ENCODE data around the gene MZF1.

MZF1 gene

DNA sequence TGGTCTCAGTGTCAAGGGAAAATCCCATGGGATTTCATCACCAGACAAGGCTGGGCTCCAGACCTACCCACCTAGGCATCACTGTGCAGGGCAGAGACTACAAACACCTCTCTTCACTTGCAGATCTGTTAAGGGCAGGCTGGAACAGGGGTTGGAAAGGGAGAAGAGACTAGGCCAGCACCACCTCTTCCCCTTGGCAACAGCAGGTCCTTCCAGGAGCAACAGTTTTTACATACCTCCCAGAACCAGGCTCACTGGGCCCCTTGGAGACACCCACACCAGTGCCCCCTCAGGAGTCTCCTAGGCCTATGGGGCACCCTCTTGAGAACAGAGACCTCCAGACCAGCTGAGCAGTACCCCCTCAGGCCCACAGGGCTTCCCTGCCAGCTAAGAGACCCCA lies 12.2 kb downstream of the MZF1 start:
- no peak for TF ChIP-seq CTCF (IDR thresholded peaks at IDR 0.05; ENCODE audit: low read depth, low read length)
- no peak overlapping the region for H3K4me3 ChIP-seq (replicated peaks in 1 of 2; ENCODE audit: low read depth in 2 of 2, low read length in 2 of 2)
- no peak for DNase-seq (ENCODE audit: low read depth in 2 of 2)

- no peak for TF ChIP-seq CTCF (IDR thresholded peaks at IDR 0.05; ENCODE audit: low read depth, low read length)
- H3K4me3 ChIP-seq (replicated peaks in 1 of 2; ENCODE audit: low read depth in 2 of 2, low read length in 2 of 2): peak overlapping the region; percentile 70 to 75
Measured at GRCh38 chr19:58560007-58560887, 12.9 kb downstream of the MZF1 start.

GRCh38 chr19:58559275-58560006 lies 13.7 kb downstream of the MZF1 start:
- TF ChIP-seq CTCF (IDR thresholded peaks at IDR 0.05; ENCODE audit: low read depth, low read length): no peak
- DNase-seq (ENCODE audit: low read depth in 2 of 2): peak; percentile 93 to 95
- peak overlapping the region; percentile 70 to 75 for H3K4me3 ChIP-seq (replicated peaks in 1 of 2; ENCODE audit: low read depth in 2 of 2, low read length in 2 of 2)

More at GRCh38 chr19:58560007-58560887, 12.9 kb downstream of the MZF1 start:
- no peak for DNase-seq (ENCODE audit: low read depth in 2 of 2)

- peak; percentile 99 for DNase-seq (ENCODE audit: low read depth in 2 of 2)
- no peak for TF ChIP-seq CTCF (IDR thresholded peaks at IDR 0.05; ENCODE audit: low read depth, low read length)
Measured at GRCh38 chr19:58558623-58559274, 14.4 kb downstream of the MZF1 start.

GRCh38 chr19:58558066-58558622 lies 15.0 kb downstream of the MZF1 start, which contains the start of gene UBE2M:
TSS of gene UBE2M (minus strand) at chr19:58558611. CDS start at chr19:58558381, 230 bp downstream.
- TF ChIP-seq CTCF (IDR thresholded peaks at IDR 0.05; ENCODE audit: low read depth, low read length): no peak
- H3K4me3 ChIP-seq (replicated peaks in 1 of 2; ENCODE audit: low read depth in 2 of 2, low read length in 2 of 2): peak within 1 kb of the TSS; percentile 91 to 94
- DNase-seq (ENCODE audit: low read depth in 2 of 2): peak in 1 of 2 donors; percentile 54

More at GRCh38 chr19:58558623-58559274, 14.4 kb downstream of the MZF1 start:
- H3K4me3 ChIP-seq (replicated peaks in 1 of 2; ENCODE audit: low read depth in 2 of 2, low read length in 2 of 2): peak overlapping the region; percentile 70 to 91

Data from cardiac fibroblast (primary cell).